CD4-positive, alpha-beta T cell (primary cell): ENCODE data around the gene KCNAB1. TPM values are rescaled to one million over a fixed set of nuclear protein-coding genes. Genes with fewer than 3 reads are reported as not detected.

Experiments
- ATAC-seq: fragments of 200-7000 bp; cut with Tn5 transposase; one replicate; pipeline ENCODE4 v1.10.0; 2022; ENCODE audit warnings: mild to moderate bottlenecking; ENCODE audit not compliant: poor library complexity
- CTCF ChIA-PET: fragments of 350-600 bp; sonication (Branson Sonifier 250); formaldehyde crosslinking; loops from one replicate; lab custom pipeline; 2021; ENCODE audit warnings: antibody characterized with exemption, inconsistent platforms; lab: Charles Lee
- POLR2A ChIA-PET: fragments of 350-600 bp; sonication (Branson Sonifier 250); formaldehyde crosslinking; loops from one replicate; lab custom pipeline; 2021; ENCODE audit warnings: antibody characterized with exemption, inconsistent platforms; lab: Charles Lee
- DNase-seq, 14 experiments: peaks; one replicate each; pipeline ENCODE4 v3.0.0-alpha.2; 2013 to 2020; ENCODE audit warnings: mixed read lengths in 2 of 14
- H3K27ac ChIP-seq, 2 donors: one replicate each; pipeline versions ENCODE4 v1.5.1 to v1.7.0; 2013; ENCODE audit warnings: low read length in 2 of 2, low read depth in 1 of 2, mild to moderate bottlenecking in 1 of 2
- H3K27me3 ChIP-seq, 2 experiments: 1 replicate in 1 of 2; 2 replicates in 1 of 2; pipeline versions ENCODE4 v1.6.1 to v1.7.0; 2013; ENCODE audit warnings: low read length in 2 of 2, control low read depth in 1 of 2, mild to moderate bottlenecking in 1 of 2, moderate library complexity in 1 of 2; ENCODE audit not compliant: insufficient read depth in 2 of 2, control insufficient read depth in 1 of 2
- H3K36me3 ChIP-seq: one replicate; pipeline ENCODE4 v1.6.1; 2013; ENCODE audit warnings: low read length, control low read depth; ENCODE audit not compliant: insufficient read depth
- H3K4me1 ChIP-seq: one replicate; pipeline ENCODE4 v1.6.1; 2013; ENCODE audit warnings: low read length, control low read depth; ENCODE audit not compliant: insufficient read depth
- H3K4me3 ChIP-seq: one replicate; pipeline ENCODE4 v1.5.1; 2013; ENCODE audit warnings: mild to moderate bottlenecking, low read length, moderate library complexity
- H3K9me3 ChIP-seq, 2 experiments: 1 replicate in 1 of 2; 2 replicates in 1 of 2; pipeline versions ENCODE4 v1.6.1 to v1.7.0; 2013; ENCODE audit warnings: low read length in 2 of 2, mild to moderate bottlenecking in 2 of 2, control low read depth in 1 of 2, moderate library complexity in 1 of 2; ENCODE audit not compliant: control insufficient read depth in 1 of 2, insufficient read depth in 1 of 2
- H3K27ac Mint-ChIP-seq: one replicate; pipeline ENCODE4 v1.8.0; 2020; ENCODE audit warnings: mixed read lengths
- H3K27me3 Mint-ChIP-seq: one replicate; pipeline ENCODE4 v1.8.0; 2021; ENCODE audit warnings: mixed read lengths
- H3K36me3 Mint-ChIP-seq: one replicate; pipeline ENCODE4 v1.8.0; 2021; ENCODE audit warnings: low read depth, mixed read lengths
- H3K4me1 Mint-ChIP-seq: one replicate; pipeline ENCODE4 v1.8.0; 2021; ENCODE audit warnings: low read depth, mixed read lengths
- H3K4me3 Mint-ChIP-seq: one replicate; pipeline ENCODE4 v1.8.0; 2020; ENCODE audit warnings: mild to moderate bottlenecking, mixed read lengths
- H3K9me3 Mint-ChIP-seq: one replicate; pipeline ENCODE4 v1.8.0; 2020; ENCODE audit warnings: mixed read lengths
- CTCF ChIP-seq: fragments of 200-600 bp; IDR thresholded peaks from one replicate; pipeline ENCODE4 v1.8.0; 2022; ENCODE audit warnings: antibody characterized with exemption, mild to moderate bottlenecking
- intact Hi-C, 2 experiments: fragments of 100-400 bp; cut with DNase I in 1 of 2; cut with micrococcal nuclease in 1 of 2; formaldehyde crosslinking; loops; one replicate each; pipeline versions ENCODE4 v1.15.1 to v1.9.0; 2023 to 2025; cut with DNase I, micrococcal nuclease
- total RNA-seq, 174 experiments: library from RNA in 2 of 174; stranded (reverse) in 2 of 174; gene quantifications; one replicate each; pipeline ENCODE4 v1.2.3 and lab custom pipeline; 2021 to 2026

KCNAB1 gene
- total RNA-seq, 2 experiments from 2014 or later = 0.14 TPM; not detected in 1

- H3K27me3 ChIP-seq = no peaks in the 10 kb centered on the region
- ATAC-seq (no peak), DNase-seq (no peak)
- CTCF ChIA-PET = no interaction called here
- H3K9me3 ChIP-seq = no peaks in the 10 kb centered on the region
- Mint-ChIP-seq H3K27me3 (peaks cover 5% of the 10 kb centered on the region), H3K9me3 (no peaks in the 10 kb centered on the region), H3K4me3 (no peak overlapping the region), H3K4me1 (no peaks in the 10 kb centered on the region), H3K36me3 (no peaks in the 10 kb centered on the region), H3K27ac (no peak overlapping the region)
- no peak overlapping the region for H3K27ac ChIP-seq
- intact Hi-C loops = no loop called here
- H3K4me3 ChIP-seq = no peak overlapping the region
- H3K4me1 ChIP-seq = no peaks in the 10 kb centered on the region
- POLR2A ChIA-PET = no interaction called here
- no peaks in the 10 kb centered on the region for H3K36me3 ChIP-seq
- no peak for TF ChIP-seq CTCF
These were observed 298.1 kb downstream of the KCNAB1 start for GRCh38 chr3:156418428-156418827.

- ChIA-PET CTCF (no interaction called here), POLR2A (no interaction called here)
- H3K27ac ChIP-seq = no peak overlapping the region
- no peaks in the 10 kb centered on the region for H3K9me3 ChIP-seq
- no peaks in the 10 kb centered on the region for H3K9me3 Mint-ChIP-seq
- H3K27ac Mint-ChIP-seq = no peak overlapping the region
- H3K36me3 Mint-ChIP-seq = no peaks in the 10 kb centered on the region
- no peaks in the 10 kb centered on the region for H3K4me1 ChIP-seq
- no peaks in the 10 kb centered on the region for H3K27me3 ChIP-seq
- H3K4me3 Mint-ChIP-seq = no peak overlapping the region
- intact Hi-C loops = no loop called here
- H3K4me1 Mint-ChIP-seq = no peaks in the 10 kb centered on the region
- ATAC-seq = no peak
- no peak for DNase-seq
- no peaks in the 10 kb centered on the region for H3K36me3 ChIP-seq
- TF ChIP-seq CTCF = no peak
- H3K27me3 Mint-ChIP-seq = no peaks in the 10 kb centered on the region
- no peak overlapping the region for H3K4me3 ChIP-seq
These were observed 301.2 kb downstream of the KCNAB1 start for GRCh38 chr3:156421534-156421933.

GRCh38 chr3:156424758-156425157, 304.4 kb downstream of the KCNAB1 start:
- no peaks in the 10 kb centered on the region for H3K36me3 Mint-ChIP-seq
- H3K27me3 Mint-ChIP-seq = no peaks in the 10 kb centered on the region
- H3K9me3 Mint-ChIP-seq = no peaks in the 10 kb centered on the region
- ChIA-PET CTCF (no interaction called here), POLR2A (no interaction called here)
- intact Hi-C loops = no loop called here
- H3K4me3 ChIP-seq = no peak overlapping the region
- no peak overlapping the region for H3K27ac Mint-ChIP-seq
- no peaks in the 10 kb centered on the region for H3K27me3 ChIP-seq
- H3K4me1 Mint-ChIP-seq = no peaks in the 10 kb centered on the region
- H3K4me3 Mint-ChIP-seq = no peak overlapping the region
- no peaks in the 10 kb centered on the region for H3K9me3 ChIP-seq
- TF ChIP-seq CTCF = no peak
- H3K4me1 ChIP-seq = no peaks in the 10 kb centered on the region
- no peak overlapping the region for H3K27ac ChIP-seq
- DNase-seq (no peak), ATAC-seq (no peak)
- H3K36me3 ChIP-seq = no peaks in the 10 kb centered on the region
